IMR-90 (cell line): ENCODE data around the gene PPP1R37. TPM values are rescaled to one million over a fixed set of nuclear protein-coding genes. Genes with fewer than 3 reads are reported as not detected.

Experiments
- ATAC-seq: fragments of 200-7000 bp; cut with Tn5 transposase; 2 replicates; pipeline ENCODE4 v1.9.1; 2020; ENCODE audit warnings: low read depth, mild to moderate bottlenecking, moderate library complexity
- BruUV-seq: library from RNA; stranded (reverse); fragments of 400-500 nt; replicated peaks from 2 replicates; lab custom pipeline; 2021; lab: Mats Ljungman, UMichigan
- CTCF ChIA-PET: fragments of 300-600 bp; formaldehyde crosslinking; extraction: SDS; loops from one replicate; lab custom pipeline; 2021; ENCODE audit warnings: antibody characterized with exemption; lab: Yijun Ruan, JAX
- POLR2A ChIA-PET: fragments of 300-600 bp; sonication (Branson Sonifier 250); formaldehyde crosslinking; loops from one replicate; lab custom pipeline; 2022; ENCODE audit warnings: antibody characterized with exemption; ENCODE audit not compliant: unreplicated experiment; lab: Charles Lee
- DNase-seq: peaks from one replicate; pipeline ENCODE4 v3.0.0; 2013
- H2AFZ ChIP-seq: replicated peaks from 2 replicates; pipeline ENCODE3; 2013; ENCODE audit warnings: low read length, mild to moderate bottlenecking; ENCODE audit not compliant: poor library complexity
- H2AK5ac ChIP-seq: 2 replicates; pipeline ENCODE4 v1.6.1; 2013; ENCODE audit warnings: low read depth, low read length, inconsistent platforms
- H2AK9ac ChIP-seq: replicated peaks from 2 replicates; pipeline ENCODE3; 2013; ENCODE audit warnings: mild to moderate bottlenecking, low read depth, low read length, moderate library complexity; ENCODE audit not compliant: poor library complexity
- H2BK120ac ChIP-seq: 2 replicates; pipeline ENCODE4 v1.6.1; 2013; ENCODE audit warnings: low read depth, low read length, inconsistent platforms
- H2BK15ac ChIP-seq: 3 replicates; pipeline ENCODE4 v1.6.1; 2013; ENCODE audit warnings: low read depth, low read length, inconsistent platforms
- H2BK20ac ChIP-seq: 2 replicates; pipeline ENCODE4 v1.6.1; 2013; ENCODE audit warnings: low read depth, mild to moderate bottlenecking, inconsistent platforms, low read length, moderate library complexity
- H2BK5ac ChIP-seq: 2 replicates; pipeline ENCODE4 v1.6.1; 2013; ENCODE audit warnings: mild to moderate bottlenecking, low read depth, low read length, inconsistent platforms; ENCODE audit not compliant: poor library complexity, severe bottlenecking
- H3K14ac ChIP-seq: replicated peaks from 2 replicates; pipeline ENCODE4 v1.6.1; 2013; ENCODE audit warnings: low read depth, low read length, inconsistent platforms
- H3K18ac ChIP-seq: 2 replicates; pipeline ENCODE4 v1.6.1; 2013; ENCODE audit warnings: low read depth, low read length, control low read depth
- H3K23ac ChIP-seq: 2 replicates; pipeline ENCODE4 v1.6.1; 2013; ENCODE audit warnings: low read depth, low read length, inconsistent platforms
- H3K27ac ChIP-seq: 2 replicates; pipeline ENCODE4 v1.5.1; 2013; ENCODE audit warnings: mild to moderate bottlenecking, control low read depth, low read length; ENCODE audit not compliant: insufficient read depth
- H3K27me3 ChIP-seq: 2 replicates; pipeline ENCODE4 v1.6.1; 2013; ENCODE audit warnings: low read length; ENCODE audit not compliant: control insufficient read depth, insufficient read depth
- H3K36me3 ChIP-seq: 2 replicates; pipeline ENCODE4 v1.6.1; 2013; ENCODE audit warnings: low read length, mixed read lengths; ENCODE audit not compliant: control insufficient read depth, insufficient read depth
- H3K4ac ChIP-seq: 2 replicates; pipeline ENCODE4 v1.6.1; 2013; ENCODE audit warnings: low read depth, low read length, inconsistent platforms
- H3K4me1 ChIP-seq: 2 replicates; pipeline ENCODE4 v1.6.1; 2013; ENCODE audit warnings: low read length, mixed read lengths; ENCODE audit not compliant: control insufficient read depth, insufficient read depth
- H3K4me2 ChIP-seq: 2 replicates; pipeline ENCODE4 v1.6.1; 2013; ENCODE audit warnings: low read depth, mild to moderate bottlenecking, control low read depth, low read length, moderate library complexity
- H3K4me3 ChIP-seq: 2 replicates; pipeline ENCODE4 v1.5.1; 2013; ENCODE audit warnings: low read depth, mild to moderate bottlenecking, control low read depth, low read length, moderate library complexity; ENCODE audit not compliant: insufficient read depth
- H3K56ac ChIP-seq: 2 replicates; pipeline ENCODE4 v1.6.1; 2013; ENCODE audit warnings: low read length, inconsistent platforms; ENCODE audit not compliant: insufficient read depth; ENCODE audit errors: extremely low read depth
- H3K79me1 ChIP-seq, 2 experiments: 2 replicates each; pipeline ENCODE4 v1.6.1; 2013; ENCODE audit warnings: low read length in 2 of 2, inconsistent platforms in 1 of 2, low read depth in 1 of 2
- H3K9ac ChIP-seq: 2 replicates; pipeline ENCODE4 v1.6.1; 2013; ENCODE audit warnings: low read depth, low read length, control low read depth
- H3K9me1 ChIP-seq: 2 replicates; pipeline ENCODE4 v1.6.1; 2013; ENCODE audit warnings: low read length, inconsistent platforms; ENCODE audit not compliant: insufficient read depth
- H3K9me3 ChIP-seq: 2 replicates; pipeline ENCODE4 v1.6.1; 2013; ENCODE audit warnings: low read length; ENCODE audit not compliant: control insufficient read depth, insufficient read depth
- H4K20me1 ChIP-seq: 2 replicates; pipeline ENCODE4 v1.6.1; 2013; ENCODE audit warnings: low read length, inconsistent platforms; ENCODE audit not compliant: insufficient read depth
- H4K5ac ChIP-seq: 2 replicates; pipeline ENCODE4 v1.6.1; 2013; ENCODE audit warnings: mild to moderate bottlenecking, low read depth, low read length, control low read depth
- H4K8ac ChIP-seq, 2 experiments: 2 replicates each; pipeline ENCODE4 v1.6.1; 2013; ENCODE audit warnings: low read depth in 2 of 2, low read length in 2 of 2, control low read depth in 1 of 2, inconsistent platforms in 1 of 2
- H4K91ac ChIP-seq: 2 replicates; pipeline ENCODE4 v1.6.1; 2013; ENCODE audit warnings: low read depth, low read length, inconsistent platforms; ENCODE audit not compliant: insufficient read depth
- MAZ ChIP-seq: IDR thresholded peaks from 2 replicates; pipeline ENCODE4 v1.6.1; 2012; ENCODE audit warnings: low read depth, mild to moderate bottlenecking, low read length, improper control_type of control experiment, moderate library complexity, borderline replicate concordance
- WGBS, 2 experiments: methylation state at CpG; one replicate each; pipeline versions ENCODE4 v1.1.5 to v1.1.7; 2013; ENCODE audit warnings: missing lambda C conversion rate in 2 of 2; ENCODE audit not compliant: insufficient read length in 1 of 2; ENCODE audit errors: extremely low coverage in 2 of 2; 5-methylcytosine and 5-hydroxymethylcytosine counted together
- dilution Hi-C: fragments of 300-500 bp; cut with HindIII; formaldehyde crosslinking; loops from one replicate; pipeline ENCODE4 v1.14.3; 2018; ENCODE audit warnings: low sequenced_read_pairs; ENCODE audit not compliant: unreplicated experiment
- in situ Hi-C: fragments of 300-500 bp; cut with MboI; formaldehyde crosslinking; loops from 3 replicates; pipeline ENCODE4 v1.14.3; 2019; ENCODE audit warnings: low sequenced_read_pairs, inconsistent platforms, mixed read lengths
- intact Hi-C: fragments of 100-400 bp; cut with micrococcal nuclease; formaldehyde crosslinking; loops from 2 replicates; pipeline ENCODE4 v1.10.0; 2022
- polyA plus RNA-seq, 3 experiments: library from polyadenylated mRNA; depleted of rRNA; stranded (reverse); fragments of >200 nt; gene quantifications; 2 replicates each; pipeline ENCODE4 v1.2.3, GENCODE V29; 2012; ENCODE audit warnings: low replicate concordance in 1 of 3
- total RNA-seq: library from RNA; depleted of rRNA; stranded (reverse); fragments of >200 nt; gene quantifications from 2 replicates; pipeline ENCODE4 v1.2.3, GENCODE V29; 2012
- TF ChIP-seq, protein P1 (sequence below): fragments of 150-350 bp; IDR thresholded peaks from 2 replicates; pipeline ENCODE4 v1.6.1; 2016; ENCODE audit warnings: low read depth, mild to moderate bottlenecking, low read length, moderate library complexity, borderline replicate concordance

PPP1R37 gene
- total and polyA plus RNA-seq, 2 of the 4 experiments (the other 2 are of a cell fraction): 13.1 to 18.5 TPM

- no peak for TF ChIP-seq MAZ
Measured at GRCh38 chr19:45145270-45146189, 52.6 kb downstream of the PPP1R37 start (continued).

- Histone ChIP-seq H2AK9ac (peak overlapping the region; percentile 42), H2AFZ (no peak overlapping the region), H3K9me3 (no peaks in the 10 kb centered on the region), H3K9ac (no peak overlapping the region), H3K4ac (no peak overlapping the region), H2BK5ac (no peak overlapping the region), H4K91ac (no peak overlapping the region), H3K36me3 (peaks cover 41% of the 10 kb centered on the region), H4K20me1 (no peaks in the 10 kb centered on the region; the same call in 1 of the 2 replicates), H4K5ac (no peak overlapping the region), H3K14ac (no peak overlapping the region), H2BK120ac (no peak overlapping the region), H3K27ac (no peak overlapping the region), H3K9me1 (no peaks in the 10 kb centered on the region; the same call in 1 of the 2 replicates), H3K4me1 (peaks cover 2% of the 10 kb centered on the region; the same call in 1 of the 2 replicates), H3K4me2 (no peak overlapping the region), H2BK15ac (no peak overlapping the region), H3K79me1 (peaks cover 0 to 4% of the 10 kb centered on the region in 2 experiments; a peak in 1 of 4 replicates), H2BK20ac (no peak overlapping the region), H2AK5ac (no peak overlapping the region), H4K8ac (no peak overlapping the region), H3K4me3 (no peak overlapping the region), H3K23ac (no peak overlapping the region), H3K56ac (no peak overlapping the region), H3K18ac (no peak overlapping the region), H3K27me3 (no peaks in the 10 kb centered on the region; the same call in 1 of the 2 replicates)
- TF ChIP-seq, protein P1, sequence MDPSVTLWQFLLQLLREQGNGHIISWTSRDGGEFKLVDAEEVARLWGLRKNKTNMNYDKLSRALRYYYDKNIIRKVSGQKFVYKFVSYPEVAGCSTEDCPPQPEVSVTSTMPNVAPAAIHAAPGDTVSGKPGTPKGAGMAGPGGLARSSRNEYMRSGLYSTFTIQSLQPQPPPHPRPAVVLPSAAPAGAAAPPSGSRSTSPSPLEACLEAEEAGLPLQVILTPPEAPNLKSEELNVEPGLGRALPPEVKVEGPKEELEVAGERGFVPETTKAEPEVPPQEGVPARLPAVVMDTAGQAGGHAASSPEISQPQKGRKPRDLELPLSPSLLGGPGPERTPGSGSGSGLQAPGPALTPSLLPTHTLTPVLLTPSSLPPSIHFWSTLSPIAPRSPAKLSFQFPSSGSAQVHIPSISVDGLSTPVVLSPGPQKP: no peak
- intact Hi-C loops: no loop called here
- WGBS, 2 experiments: 78% methylated on average over 6 of the region's 13 CpGs; no CpG with 5 or more reads in 1 of the 2 experiments
- dilution Hi-C loops: no loop called here
- CTCF ChIA-PET: interaction anchor here (1.6 kb wide), 1 partner anchor 32 kb away, joined by 4 read pairs; the partner anchor contains the start of gene BLOC1S3
- no TSS peak for BruUV-seq
- ATAC-seq: no peak
- POLR2A ChIA-PET: interaction anchor here (0.5 kb wide), 1 partner anchor 117 kb away, joined by 3 read pairs; no protein-coding TSS in a partner anchor
- in situ Hi-C loops: no loop called here
- no peak for DNase-seq
Measured at GRCh38 chr19:45146251-45146650, 53.3 kb downstream of the PPP1R37 start.
